Panc1 (cell line): ENCODE results near the gene PSMD1.

Source experiments
- POLR2AphosphoS5 ChIP-seq: IDR thresholded peaks from 2 replicates; pipeline ENCODE4 v1.6.1; 2012; ENCODE audit warnings: mild to moderate bottlenecking, low read depth, low read length, moderate library complexity
- TCF7L2 ChIP-seq: IDR thresholded peaks from 2 replicates; pipeline ENCODE4 v1.6.1; 2011; ENCODE audit warnings: mild to moderate bottlenecking, low read depth, low read length, inconsistent platforms
- TF ChIP-seq, protein P1 (sequence below): fragments of 450-650 bp; IDR thresholded peaks from 2 replicates; pipeline ENCODE4 v1.5.1; 2017; ENCODE audit warnings: mild to moderate bottlenecking

DNA sequence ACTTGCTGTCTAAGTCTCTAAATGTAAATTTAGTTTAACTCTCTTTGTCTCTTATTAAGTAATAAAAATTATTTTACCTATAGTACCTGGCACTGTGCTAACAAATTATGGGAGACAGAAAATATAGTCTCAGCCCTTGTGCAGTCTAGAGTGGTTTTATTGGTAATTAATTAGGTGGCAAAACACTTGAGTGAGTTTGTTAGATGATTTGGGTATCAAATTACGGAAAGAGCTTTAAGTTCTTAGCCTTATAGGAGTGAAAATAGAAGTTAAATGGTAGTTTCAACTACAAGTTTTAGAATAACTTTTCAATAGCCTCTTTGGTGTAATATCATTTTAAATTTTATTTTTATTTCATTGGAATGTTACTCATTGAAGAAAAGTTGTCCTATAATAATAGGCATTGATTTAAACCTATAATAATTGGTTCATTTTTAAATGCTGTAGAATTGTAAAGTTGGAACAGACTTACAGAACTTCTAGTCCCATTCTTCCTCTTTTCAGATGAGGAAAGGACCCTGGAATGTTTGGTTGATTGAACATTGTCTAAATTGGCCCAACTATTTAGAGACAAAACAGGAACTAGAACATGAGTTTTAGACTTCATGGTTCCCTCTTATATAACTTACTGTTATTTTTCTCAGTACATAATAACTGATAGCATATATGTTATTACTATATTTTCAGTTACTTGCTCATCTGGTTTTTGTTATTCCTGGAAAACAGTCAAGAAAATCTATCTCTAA is 78.4 kb downstream of the PSMD1 start:
- TF ChIP-seq, protein P1, sequence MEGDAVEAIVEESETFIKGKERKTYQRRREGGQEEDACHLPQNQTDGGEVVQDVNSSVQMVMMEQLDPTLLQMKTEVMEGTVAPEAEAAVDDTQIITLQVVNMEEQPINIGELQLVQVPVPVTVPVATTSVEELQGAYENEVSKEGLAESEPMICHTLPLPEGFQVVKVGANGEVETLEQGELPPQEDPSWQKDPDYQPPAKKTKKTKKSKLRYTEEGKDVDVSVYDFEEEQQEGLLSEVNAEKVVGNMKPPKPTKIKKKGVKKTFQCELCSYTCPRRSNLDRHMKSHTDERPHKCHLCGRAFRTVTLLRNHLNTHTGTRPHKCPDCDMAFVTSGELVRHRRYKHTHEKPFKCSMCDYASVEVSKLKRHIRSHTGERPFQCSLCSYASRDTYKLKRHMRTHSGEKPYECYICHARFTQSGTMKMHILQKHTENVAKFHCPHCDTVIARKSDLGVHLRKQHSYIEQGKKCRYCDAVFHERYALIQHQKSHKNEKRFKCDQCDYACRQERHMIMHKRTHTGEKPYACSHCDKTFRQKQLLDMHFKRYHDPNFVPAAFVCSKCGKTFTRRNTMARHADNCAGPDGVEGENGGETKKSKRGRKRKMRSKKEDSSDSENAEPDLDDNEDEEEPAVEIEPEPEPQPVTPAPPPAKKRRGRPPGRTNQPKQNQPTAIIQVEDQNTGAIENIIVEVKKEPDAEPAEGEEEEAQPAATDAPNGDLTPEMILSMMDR: no peak
- TF ChIP-seq POLR2AphosphoS5 (no peak), TCF7L2 (no peak)
